NB4 (cell line): ENCODE results near the gene CIAO2B.

Experiments
- POLR2A ChIP-seq: IDR thresholded peaks from 2 replicates; pipeline ENCODE4 v1.6.1; 2011; ENCODE audit warnings: mild to moderate bottlenecking; ENCODE audit not compliant: insufficient read length; ENCODE audit errors: extremely low read depth
- TF ChIP-seq, protein P1 (sequence below): IDR thresholded peaks from one replicate; pipeline ENCODE4 v1.5.1; 2012; ENCODE audit warnings: low read depth, low read length

GRCh38 chr16:66914541-66914940, 19.7 kb downstream of the CIAO2B start:
- TF ChIP-seq, protein P1, sequence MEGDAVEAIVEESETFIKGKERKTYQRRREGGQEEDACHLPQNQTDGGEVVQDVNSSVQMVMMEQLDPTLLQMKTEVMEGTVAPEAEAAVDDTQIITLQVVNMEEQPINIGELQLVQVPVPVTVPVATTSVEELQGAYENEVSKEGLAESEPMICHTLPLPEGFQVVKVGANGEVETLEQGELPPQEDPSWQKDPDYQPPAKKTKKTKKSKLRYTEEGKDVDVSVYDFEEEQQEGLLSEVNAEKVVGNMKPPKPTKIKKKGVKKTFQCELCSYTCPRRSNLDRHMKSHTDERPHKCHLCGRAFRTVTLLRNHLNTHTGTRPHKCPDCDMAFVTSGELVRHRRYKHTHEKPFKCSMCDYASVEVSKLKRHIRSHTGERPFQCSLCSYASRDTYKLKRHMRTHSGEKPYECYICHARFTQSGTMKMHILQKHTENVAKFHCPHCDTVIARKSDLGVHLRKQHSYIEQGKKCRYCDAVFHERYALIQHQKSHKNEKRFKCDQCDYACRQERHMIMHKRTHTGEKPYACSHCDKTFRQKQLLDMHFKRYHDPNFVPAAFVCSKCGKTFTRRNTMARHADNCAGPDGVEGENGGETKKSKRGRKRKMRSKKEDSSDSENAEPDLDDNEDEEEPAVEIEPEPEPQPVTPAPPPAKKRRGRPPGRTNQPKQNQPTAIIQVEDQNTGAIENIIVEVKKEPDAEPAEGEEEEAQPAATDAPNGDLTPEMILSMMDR = no peak
- TF ChIP-seq POLR2A = no peak
